HCT116 (cell line): ENCODE results near the gene WASL.

ENCODE experiments used
- CTCF ChIP-seq, 3 experiments: fragments of 200-600 bp in 1 of 3; sonication (generic) in 1 of 3; IDR thresholded peaks in 2 of 3; conservative IDR thresholded peaks in 1 of 3; 2 replicates each; pipeline ENCODE4 v1.5.1; 2012 to 2017; ENCODE audit warnings: low read depth in 2 of 3, low read length in 2 of 3, antibody characterized with exemption in 1 of 3, borderline replicate concordance in 1 of 3, control low read depth in 1 of 3, mild to moderate bottlenecking in 1 of 3, mixed read lengths in 1 of 3, mixed run types in 1 of 3, moderate library complexity in 1 of 3; ENCODE audit not compliant: insufficient read depth in 1 of 3
- EZH2 ChIP-seq: fragments of 200-600 bp; sonication (generic); IDR thresholded peaks from 2 replicates; pipeline ENCODE4 v1.6.1; 2017; ENCODE audit warnings: antibody characterized with exemption, mixed run types
- JUND ChIP-seq: IDR thresholded peaks from 2 replicates; pipeline ENCODE4 v1.6.1; 2012
- POLR2A ChIP-seq: IDR thresholded peaks from 2 replicates; pipeline ENCODE4 v1.7.0; 2011; ENCODE audit warnings: borderline replicate concordance; ENCODE audit not compliant: insufficient read depth, insufficient read length; ENCODE audit errors: extremely low read depth
- SIN3A ChIP-seq: IDR thresholded peaks from 2 replicates; pipeline ENCODE4 v1.6.1; 2012; ENCODE audit warnings: low read depth

DNA sequence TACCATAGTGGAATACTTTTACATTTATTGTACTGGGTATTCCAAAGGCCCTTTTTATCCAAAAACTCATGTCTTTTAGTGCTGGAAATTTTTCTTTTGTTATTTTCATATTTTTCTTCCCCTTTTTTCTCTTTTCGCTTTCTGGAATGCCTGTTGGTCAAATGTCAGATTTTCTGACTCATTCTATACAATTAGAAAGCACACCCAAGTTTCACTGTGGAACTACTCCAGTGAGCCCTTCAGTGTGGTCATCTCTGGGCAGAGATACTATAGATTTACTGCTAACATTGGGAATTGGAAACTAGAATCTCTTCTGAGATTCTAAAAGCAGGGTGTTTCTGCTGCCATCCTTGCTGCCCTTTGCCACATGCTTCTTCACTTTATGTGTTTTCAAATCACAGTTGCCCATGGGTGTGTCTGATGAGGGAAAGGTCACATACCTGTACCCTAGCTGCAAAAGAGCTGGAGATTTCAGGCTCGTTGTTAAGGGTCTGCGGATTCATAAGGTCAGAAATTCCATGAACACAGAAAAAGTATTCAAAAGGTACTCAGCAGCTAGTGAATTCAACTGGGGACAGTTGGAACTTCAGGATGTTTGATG, 5.6 kb upstream of the WASL start:
- TF ChIP-seq EZH2 (no peak), CTCF (IDR thresholded peaks at IDR 0.05 in 2 of 3, conservative IDR thresholded peaks at IDR 0.05 in 1 of 3; ENCODE audit: borderline replicate concordance in 1 of 3, insufficient read depth in 1 of 3, low read depth in 2 of 3, low read length in 2 of 3) (no peak), JUND (no peak), POLR2A (no peak), SIN3A (no peak)
